ENCODE data around the gene NCAPG2.
A peak's percentile ranks its signal among the peaks of the same experiment; 100 is the strongest.

DNA sequence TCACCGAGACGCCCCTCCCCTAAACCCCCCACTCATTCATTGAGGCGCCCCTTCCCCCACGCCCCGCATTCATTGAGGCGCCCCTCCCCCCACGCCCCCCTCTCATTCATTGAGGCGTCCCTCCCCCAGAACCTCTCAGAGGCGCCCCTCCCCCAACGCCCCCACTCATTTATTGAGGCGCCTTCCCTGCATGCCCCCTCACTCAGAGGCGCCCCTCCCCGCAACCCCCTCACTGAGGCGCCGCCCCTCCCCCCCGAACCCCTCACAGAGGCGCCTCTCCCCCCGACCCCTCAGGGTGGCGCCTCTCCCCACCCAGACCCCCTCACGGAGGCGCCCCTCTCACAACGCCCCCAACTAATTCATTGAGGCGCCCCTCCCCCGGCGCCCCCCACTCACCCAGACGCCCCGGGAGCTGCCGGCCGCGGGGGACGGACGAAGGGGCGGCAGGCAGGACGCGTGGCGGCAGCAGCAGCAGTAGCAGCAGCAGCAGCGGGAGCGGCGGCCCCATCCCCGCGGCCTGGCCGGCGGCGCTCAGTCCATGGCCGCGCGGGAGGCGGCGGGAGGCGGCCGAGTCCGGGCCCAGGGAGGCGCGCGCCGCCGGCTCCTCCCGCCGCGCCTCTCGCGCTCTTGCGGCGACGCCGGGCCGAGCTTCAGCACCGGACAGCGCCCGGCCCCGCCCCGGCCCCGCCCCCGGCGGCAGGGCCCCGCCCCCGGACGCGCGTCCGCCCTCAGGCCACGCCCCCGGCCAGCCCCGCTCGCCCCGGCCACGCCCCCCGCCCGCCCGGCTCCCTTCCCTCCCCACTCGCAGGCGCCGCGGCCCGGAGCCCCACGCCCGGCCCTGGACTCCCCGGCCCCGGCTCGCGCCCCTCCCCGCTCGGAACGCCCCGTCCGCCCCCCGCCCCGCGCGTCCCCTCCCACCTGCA lies 117.2 kb downstream of the NCAPG2 start, which contains the start of gene PTPRN2:
- TF ChIP-seq, protein P1, sequence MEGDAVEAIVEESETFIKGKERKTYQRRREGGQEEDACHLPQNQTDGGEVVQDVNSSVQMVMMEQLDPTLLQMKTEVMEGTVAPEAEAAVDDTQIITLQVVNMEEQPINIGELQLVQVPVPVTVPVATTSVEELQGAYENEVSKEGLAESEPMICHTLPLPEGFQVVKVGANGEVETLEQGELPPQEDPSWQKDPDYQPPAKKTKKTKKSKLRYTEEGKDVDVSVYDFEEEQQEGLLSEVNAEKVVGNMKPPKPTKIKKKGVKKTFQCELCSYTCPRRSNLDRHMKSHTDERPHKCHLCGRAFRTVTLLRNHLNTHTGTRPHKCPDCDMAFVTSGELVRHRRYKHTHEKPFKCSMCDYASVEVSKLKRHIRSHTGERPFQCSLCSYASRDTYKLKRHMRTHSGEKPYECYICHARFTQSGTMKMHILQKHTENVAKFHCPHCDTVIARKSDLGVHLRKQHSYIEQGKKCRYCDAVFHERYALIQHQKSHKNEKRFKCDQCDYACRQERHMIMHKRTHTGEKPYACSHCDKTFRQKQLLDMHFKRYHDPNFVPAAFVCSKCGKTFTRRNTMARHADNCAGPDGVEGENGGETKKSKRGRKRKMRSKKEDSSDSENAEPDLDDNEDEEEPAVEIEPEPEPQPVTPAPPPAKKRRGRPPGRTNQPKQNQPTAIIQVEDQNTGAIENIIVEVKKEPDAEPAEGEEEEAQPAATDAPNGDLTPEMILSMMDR (IDR thresholded peaks at IDR 0.05; ENCODE audit: poor library complexity, severe bottlenecking) = no peak
- peak; percentile 23 for TF ChIP-seq SMC3 (conservative IDR thresholded peaks at IDR 0.05; ENCODE audit: poor library complexity)
- TF ChIP-seq, protein P2, sequence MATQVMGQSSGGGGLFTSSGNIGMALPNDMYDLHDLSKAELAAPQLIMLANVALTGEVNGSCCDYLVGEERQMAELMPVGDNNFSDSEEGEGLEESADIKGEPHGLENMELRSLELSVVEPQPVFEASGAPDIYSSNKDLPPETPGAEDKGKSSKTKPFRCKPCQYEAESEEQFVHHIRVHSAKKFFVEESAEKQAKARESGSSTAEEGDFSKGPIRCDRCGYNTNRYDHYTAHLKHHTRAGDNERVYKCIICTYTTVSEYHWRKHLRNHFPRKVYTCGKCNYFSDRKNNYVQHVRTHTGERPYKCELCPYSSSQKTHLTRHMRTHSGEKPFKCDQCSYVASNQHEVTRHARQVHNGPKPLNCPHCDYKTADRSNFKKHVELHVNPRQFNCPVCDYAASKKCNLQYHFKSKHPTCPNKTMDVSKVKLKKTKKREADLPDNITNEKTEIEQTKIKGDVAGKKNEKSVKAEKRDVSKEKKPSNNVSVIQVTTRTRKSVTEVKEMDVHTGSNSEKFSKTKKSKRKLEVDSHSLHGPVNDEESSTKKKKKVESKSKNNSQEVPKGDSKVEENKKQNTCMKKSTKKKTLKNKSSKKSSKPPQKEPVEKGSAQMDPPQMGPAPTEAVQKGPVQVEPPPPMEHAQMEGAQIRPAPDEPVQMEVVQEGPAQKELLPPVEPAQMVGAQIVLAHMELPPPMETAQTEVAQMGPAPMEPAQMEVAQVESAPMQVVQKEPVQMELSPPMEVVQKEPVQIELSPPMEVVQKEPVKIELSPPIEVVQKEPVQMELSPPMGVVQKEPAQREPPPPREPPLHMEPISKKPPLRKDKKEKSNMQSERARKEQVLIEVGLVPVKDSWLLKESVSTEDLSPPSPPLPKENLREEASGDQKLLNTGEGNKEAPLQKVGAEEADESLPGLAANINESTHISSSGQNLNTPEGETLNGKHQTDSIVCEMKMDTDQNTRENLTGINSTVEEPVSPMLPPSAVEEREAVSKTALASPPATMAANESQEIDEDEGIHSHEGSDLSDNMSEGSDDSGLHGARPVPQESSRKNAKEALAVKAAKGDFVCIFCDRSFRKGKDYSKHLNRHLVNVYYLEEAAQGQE (IDR thresholded peaks at IDR 0.05; ENCODE audit: borderline replicate concordance) = peak; percentile 64
